ENCODE measurements around the gene TCERG1L.
"Not testable (repeated sequence)": the region's sequence is repeated elsewhere in the genome, so short reads cannot be mapped to it uniquely, and the experiment has no call there.

The TCERG1L gene

GRCh38 chr10:131186547-131187253 lies 124.8 kb downstream of the TCERG1L start:
- no peak for DNase-seq (ENCODE audit: insufficient read length)
- TF ChIP-seq TAF1 (IDR thresholded peaks at IDR 0.05; ENCODE audit: borderline replicate concordance, low read depth, low read length) (no peak), POLR2A (IDR thresholded peaks at IDR 0.05; ENCODE audit: low read depth, low read length) (no peak), POLR2AphosphoS5 (IDR thresholded peaks at IDR 0.05; ENCODE audit: low read depth, low read length) (no peak)
- no peak for FAIRE-seq

GRCh38 chr10:131184503-131184902 lies 127.0 kb downstream of the TCERG1L start:
- FAIRE-seq: no peak
- TF ChIP-seq TAF1 (IDR thresholded peaks at IDR 0.05; ENCODE audit: borderline replicate concordance, low read depth, low read length) (no peak), POLR2AphosphoS5 (IDR thresholded peaks at IDR 0.05; ENCODE audit: low read depth, low read length) (no peak), POLR2A (IDR thresholded peaks at IDR 0.05; ENCODE audit: low read depth, low read length) (no peak)
- no peak for DNase-seq (ENCODE audit: insufficient read length)

- TF ChIP-seq POLR2AphosphoS5 (IDR thresholded peaks at IDR 0.05; ENCODE audit: low read depth, low read length) (no peak), TAF1 (IDR thresholded peaks at IDR 0.05; ENCODE audit: borderline replicate concordance, low read depth, low read length) (no peak), POLR2A (IDR thresholded peaks at IDR 0.05; ENCODE audit: low read depth, low read length) (no peak)
- no peak for FAIRE-seq
- no peak for DNase-seq (ENCODE audit: insufficient read length)
Observed at GRCh38 chr10:131183546-131184045, 127.9 kb downstream of the TCERG1L start.

GRCh38 chr10:131181456-131181855 lies 130.1 kb downstream of the TCERG1L start:
- no peak for DNase-seq (ENCODE audit: insufficient read length)
- no peak for TF ChIP-seq TAF1 (IDR thresholded peaks at IDR 0.05; ENCODE audit: borderline replicate concordance, low read depth, low read length)
- no peak for TF ChIP-seq POLR2AphosphoS5 (IDR thresholded peaks at IDR 0.05; ENCODE audit: low read depth, low read length)
- no peak for TF ChIP-seq POLR2A (IDR thresholded peaks at IDR 0.05; ENCODE audit: low read depth, low read length)
- FAIRE-seq: no peak

- FAIRE-seq: no peak
- TF ChIP-seq POLR2A (IDR thresholded peaks at IDR 0.05; ENCODE audit: low read depth, low read length): no peak
- TF ChIP-seq POLR2AphosphoS5 (IDR thresholded peaks at IDR 0.05; ENCODE audit: low read depth, low read length): no peak
- no peak for TF ChIP-seq TAF1 (IDR thresholded peaks at IDR 0.05; ENCODE audit: borderline replicate concordance, low read depth, low read length)
- no peak for DNase-seq (ENCODE audit: insufficient read length)
Observed at GRCh38 chr10:131180740-131181415, 130.6 kb downstream of the TCERG1L start.

GRCh38 chr10:131180086-131180485 lies 131.4 kb downstream of the TCERG1L start:
- DNase-seq (ENCODE audit: insufficient read length): no peak
- no peak for FAIRE-seq
- TF ChIP-seq POLR2A (IDR thresholded peaks at IDR 0.05; ENCODE audit: low read depth, low read length) (no peak), POLR2AphosphoS5 (IDR thresholded peaks at IDR 0.05; ENCODE audit: low read depth, low read length) (no peak), TAF1 (IDR thresholded peaks at IDR 0.05; ENCODE audit: borderline replicate concordance, low read depth, low read length) (no peak)

GRCh38 chr10:131179361-131179760 lies 132.2 kb downstream of the TCERG1L start:
- FAIRE-seq (no peak), DNase-seq (ENCODE audit: insufficient read length) (no peak)
- no peak for TF ChIP-seq POLR2AphosphoS5 (IDR thresholded peaks at IDR 0.05; ENCODE audit: low read depth, low read length)

- FAIRE-seq (no peak), DNase-seq (ENCODE audit: insufficient read length) (no peak)
- TF ChIP-seq POLR2AphosphoS5 (IDR thresholded peaks at IDR 0.05; ENCODE audit: low read depth, low read length): no peak
- no peak for TF ChIP-seq POLR2A (IDR thresholded peaks at IDR 0.05; ENCODE audit: low read depth, low read length)
- no peak for TF ChIP-seq TAF1 (IDR thresholded peaks at IDR 0.05; ENCODE audit: borderline replicate concordance, low read depth, low read length)
Observed at GRCh38 chr10:131178521-131179331, 132.8 kb downstream of the TCERG1L start.

GRCh38 chr10:131177431-131178327 lies 133.8 kb downstream of the TCERG1L start:
- no peak for DNase-seq (ENCODE audit: insufficient read length)
- FAIRE-seq: no peak
- TF ChIP-seq POLR2AphosphoS5 (IDR thresholded peaks at IDR 0.05; ENCODE audit: low read depth, low read length) (no peak), POLR2A (IDR thresholded peaks at IDR 0.05; ENCODE audit: low read depth, low read length) (no peak), TAF1 (IDR thresholded peaks at IDR 0.05; ENCODE audit: borderline replicate concordance, low read depth, low read length) (no peak)

- DNase-seq (ENCODE audit: insufficient read length) (no peak), FAIRE-seq (no peak)
- TF ChIP-seq TAF1 (IDR thresholded peaks at IDR 0.05; ENCODE audit: borderline replicate concordance, low read depth, low read length): no peak
- no peak for TF ChIP-seq POLR2AphosphoS5 (IDR thresholded peaks at IDR 0.05; ENCODE audit: low read depth, low read length)
- no peak for TF ChIP-seq POLR2A (IDR thresholded peaks at IDR 0.05; ENCODE audit: low read depth, low read length)
Observed at GRCh38 chr10:131176907-131177306, 134.6 kb downstream of the TCERG1L start.

- FAIRE-seq: peak; percentile 76
- not testable (repeated sequence) for DNase-seq (ENCODE audit: insufficient read length)
Observed at GRCh38 chr10:131176324-131176723, 135.2 kb downstream of the TCERG1L start.
